GM23338 (cell line): ENCODE data around the gene ADGRB3.

ENCODE experiments used
- CREB1 ChIP-seq: fragments of 250-450 bp; sonication (Bioruptor Pico); IDR thresholded peaks from 2 replicates; pipeline ENCODE4 v1.5.0; 2020; ENCODE audit warnings: low read depth, mild to moderate bottlenecking, moderate library complexity
- EZH2 ChIP-seq: fragments of 200-600 bp; sonication (generic); IDR thresholded peaks from one replicate; pipeline ENCODE4 v1.8.0; 2017; ENCODE audit warnings: antibody characterized with exemption, mild to moderate bottlenecking, low read depth; ENCODE audit not compliant: unreplicated experiment
- EZH2phosphoT487 ChIP-seq: fragments of 200-600 bp; sonication (generic); IDR thresholded peaks from one replicate; pipeline ENCODE4 v1.8.1; 2018; ENCODE audit warnings: antibody characterized with exemption; ENCODE audit not compliant: unreplicated experiment
- POLR2AphosphoS5 ChIP-seq: IDR thresholded peaks from 2 replicates; pipeline ENCODE4 v1.6.1; 2016; ENCODE audit warnings: antibody characterized with exemption, low read depth
- ZNF331 ChIP-seq: fragments of 250-450 bp; sonication (Bioruptor Pico); IDR thresholded peaks from 2 replicates; pipeline ENCODE4 v1.5.0; 2020; ENCODE audit warnings: low read depth, mild to moderate bottlenecking, moderate library complexity
- TF ChIP-seq, protein P1 (sequence below), 2 experiments: fragments of 200-600 bp in 1 of 2; sonication (generic) in 1 of 2; conservative IDR thresholded peaks; 2 replicates each; pipeline versions ENCODE4 v1.5.1 to v1.6.1; 2016 to 2017; ENCODE audit warnings: antibody characterized with exemption in 2 of 2, low read depth in 2 of 2, mild to moderate bottlenecking in 2 of 2, moderate library complexity in 1 of 2

DNA sequence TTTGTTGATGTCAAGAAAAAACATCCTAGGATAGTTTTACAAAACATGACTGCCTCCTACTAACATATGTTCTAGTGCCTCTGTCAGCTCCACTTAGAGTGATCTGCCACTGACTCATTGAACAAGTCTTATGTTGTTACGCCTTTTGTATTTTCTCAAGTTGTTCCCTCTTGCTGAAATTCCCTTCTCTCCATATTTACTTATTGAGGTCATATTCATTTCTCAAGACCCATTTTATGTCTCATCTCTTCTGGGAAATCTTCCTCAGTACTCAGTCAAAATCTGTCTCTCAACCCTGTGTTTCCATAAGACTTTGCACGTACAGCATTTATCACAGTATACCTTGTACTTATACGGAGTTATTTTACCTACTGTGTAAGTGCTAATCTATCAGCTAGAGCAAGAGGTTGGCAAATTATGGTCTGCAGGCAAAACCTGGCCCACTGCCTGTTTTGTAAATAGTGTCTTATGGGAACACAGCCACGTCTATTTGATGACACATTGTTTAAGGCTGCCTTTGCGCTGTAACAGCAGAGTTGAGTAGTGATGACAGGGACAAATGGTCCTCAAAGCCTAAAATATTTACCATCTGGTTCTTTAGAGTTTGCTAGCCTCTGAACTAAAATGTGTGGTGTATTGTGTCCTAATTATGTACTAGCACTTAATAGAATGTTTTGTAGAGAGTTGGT, 83.4 kb downstream of the ADGRB3 start:
- TF ChIP-seq CREB1 (CRISPR knock-in tag) = no peak
- TF ChIP-seq, protein P1, sequence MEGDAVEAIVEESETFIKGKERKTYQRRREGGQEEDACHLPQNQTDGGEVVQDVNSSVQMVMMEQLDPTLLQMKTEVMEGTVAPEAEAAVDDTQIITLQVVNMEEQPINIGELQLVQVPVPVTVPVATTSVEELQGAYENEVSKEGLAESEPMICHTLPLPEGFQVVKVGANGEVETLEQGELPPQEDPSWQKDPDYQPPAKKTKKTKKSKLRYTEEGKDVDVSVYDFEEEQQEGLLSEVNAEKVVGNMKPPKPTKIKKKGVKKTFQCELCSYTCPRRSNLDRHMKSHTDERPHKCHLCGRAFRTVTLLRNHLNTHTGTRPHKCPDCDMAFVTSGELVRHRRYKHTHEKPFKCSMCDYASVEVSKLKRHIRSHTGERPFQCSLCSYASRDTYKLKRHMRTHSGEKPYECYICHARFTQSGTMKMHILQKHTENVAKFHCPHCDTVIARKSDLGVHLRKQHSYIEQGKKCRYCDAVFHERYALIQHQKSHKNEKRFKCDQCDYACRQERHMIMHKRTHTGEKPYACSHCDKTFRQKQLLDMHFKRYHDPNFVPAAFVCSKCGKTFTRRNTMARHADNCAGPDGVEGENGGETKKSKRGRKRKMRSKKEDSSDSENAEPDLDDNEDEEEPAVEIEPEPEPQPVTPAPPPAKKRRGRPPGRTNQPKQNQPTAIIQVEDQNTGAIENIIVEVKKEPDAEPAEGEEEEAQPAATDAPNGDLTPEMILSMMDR (conservative IDR thresholded peaks at IDR 0.05; ENCODE audit: low read depth in 2 of 2) = no peak
- no peak for TF ChIP-seq ZNF331 (CRISPR knock-in tag)
- no peak for TF ChIP-seq EZH2phosphoT487
- TF ChIP-seq POLR2AphosphoS5 = no peak
- no peak for TF ChIP-seq EZH2
